Myocyte (in vitro differentiated cells): ENCODE results near the gene DCANP1. TPM values are rescaled to one million over a fixed set of nuclear protein-coding genes. Genes with fewer than 3 reads are reported as not detected.

ENCODE experiments used
- DNase-seq: peaks from one replicate; pipeline ENCODE4 v3.0.0-alpha.2; 2012; ENCODE audit warnings: low read depth
- total RNA-seq: library from RNA; depleted of rRNA; stranded (reverse); fragments of >200 nt; gene quantifications from 2 replicates; pipeline ENCODE4 v1.2.3, GENCODE V29; 2014

Gene DCANP1
- total RNA-seq, 1 donor from 2014 or later, result not detected

DNA sequence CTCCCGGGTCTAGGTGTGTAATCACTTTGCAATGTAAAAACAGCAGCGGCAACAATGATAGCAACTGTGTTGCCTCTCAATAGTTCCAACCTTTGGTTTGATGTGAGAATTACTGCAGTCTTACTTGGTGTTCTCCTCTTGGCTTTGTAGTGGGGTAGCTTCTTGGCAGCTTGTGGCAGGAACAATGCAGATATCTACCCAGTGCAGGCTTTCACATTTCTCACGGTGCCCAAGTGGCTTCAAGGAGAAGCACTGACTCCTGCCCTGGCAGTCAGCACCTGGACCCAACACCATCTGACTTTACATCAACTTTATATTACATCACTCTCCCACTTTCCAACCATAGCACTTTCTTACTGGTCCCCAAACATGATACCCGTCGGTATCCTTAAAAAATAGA is 33.4 kb upstream of the DCANP1 start:
- no peak for DNase-seq

DNA sequence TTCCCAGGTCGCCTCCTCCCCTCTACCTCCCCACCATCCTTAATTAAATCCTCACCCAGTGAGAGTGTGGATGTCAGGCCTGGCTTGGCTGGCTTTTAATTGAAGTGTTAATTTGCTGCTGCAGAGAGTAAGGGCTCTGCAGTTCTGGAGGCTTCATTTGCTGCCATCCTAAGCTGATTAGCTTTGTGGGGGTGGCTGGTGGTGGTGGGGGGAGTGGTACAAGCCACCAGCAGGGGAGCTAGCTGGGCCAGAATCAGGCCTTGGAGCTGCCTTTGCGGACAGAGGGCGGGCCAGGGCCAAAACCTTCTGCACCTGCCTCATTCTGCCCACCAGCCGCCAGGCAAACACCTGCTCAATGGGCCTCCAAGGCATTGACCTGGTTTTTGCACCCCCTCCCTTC is 31.8 kb upstream of the DCANP1 start:
- no peak for DNase-seq

- no peak for DNase-seq
These were observed 30.5 kb upstream of the DCANP1 start for GRCh38 chr5:135477613-135478066.

DNA sequence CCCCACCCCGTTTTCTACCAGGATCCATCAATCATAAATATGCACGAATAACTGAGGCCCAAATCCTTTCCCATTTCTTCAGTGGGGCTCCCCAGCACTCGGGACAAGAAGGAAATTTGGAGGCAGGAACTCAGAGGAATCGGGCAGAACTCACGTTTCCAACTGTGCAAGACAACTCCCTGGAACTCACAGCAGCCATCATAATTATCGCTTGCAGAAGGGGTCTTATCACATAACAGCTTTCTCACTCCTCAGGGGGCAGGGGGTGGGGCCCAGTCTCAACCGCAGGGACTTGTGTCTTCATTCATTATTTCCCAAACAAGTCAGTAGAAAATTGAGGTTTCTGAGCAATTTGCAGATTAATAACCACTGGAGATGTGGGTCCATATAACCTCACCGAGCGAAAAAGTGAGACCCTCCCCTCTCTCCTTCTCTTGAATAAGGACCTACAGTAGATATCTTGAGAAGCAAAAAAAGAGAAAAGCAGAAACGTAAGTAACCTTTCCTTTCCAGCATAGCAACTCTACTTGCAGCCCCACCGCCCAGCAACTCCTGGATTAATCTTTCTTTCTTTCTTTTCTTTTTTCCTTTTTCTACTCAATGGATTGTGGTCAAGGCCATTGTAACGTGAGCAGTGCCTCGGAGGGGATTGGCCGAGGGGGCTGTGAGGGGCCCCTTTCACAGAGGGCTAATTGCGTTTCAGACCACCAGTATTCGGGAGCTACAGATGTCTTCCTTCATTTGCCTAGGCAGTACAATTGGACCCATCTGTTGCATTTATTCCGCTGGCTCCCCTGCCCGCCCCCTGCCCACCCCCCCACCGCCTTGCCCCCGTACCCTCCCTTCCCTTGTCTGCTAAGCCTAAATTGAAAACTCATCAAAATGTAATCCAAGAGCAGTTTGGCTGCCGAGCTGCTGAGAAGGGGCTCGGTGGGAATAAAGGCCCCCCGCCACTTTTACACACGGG is 29.8 kb upstream of the DCANP1 start:
- DNase-seq, result no peak

DNA sequence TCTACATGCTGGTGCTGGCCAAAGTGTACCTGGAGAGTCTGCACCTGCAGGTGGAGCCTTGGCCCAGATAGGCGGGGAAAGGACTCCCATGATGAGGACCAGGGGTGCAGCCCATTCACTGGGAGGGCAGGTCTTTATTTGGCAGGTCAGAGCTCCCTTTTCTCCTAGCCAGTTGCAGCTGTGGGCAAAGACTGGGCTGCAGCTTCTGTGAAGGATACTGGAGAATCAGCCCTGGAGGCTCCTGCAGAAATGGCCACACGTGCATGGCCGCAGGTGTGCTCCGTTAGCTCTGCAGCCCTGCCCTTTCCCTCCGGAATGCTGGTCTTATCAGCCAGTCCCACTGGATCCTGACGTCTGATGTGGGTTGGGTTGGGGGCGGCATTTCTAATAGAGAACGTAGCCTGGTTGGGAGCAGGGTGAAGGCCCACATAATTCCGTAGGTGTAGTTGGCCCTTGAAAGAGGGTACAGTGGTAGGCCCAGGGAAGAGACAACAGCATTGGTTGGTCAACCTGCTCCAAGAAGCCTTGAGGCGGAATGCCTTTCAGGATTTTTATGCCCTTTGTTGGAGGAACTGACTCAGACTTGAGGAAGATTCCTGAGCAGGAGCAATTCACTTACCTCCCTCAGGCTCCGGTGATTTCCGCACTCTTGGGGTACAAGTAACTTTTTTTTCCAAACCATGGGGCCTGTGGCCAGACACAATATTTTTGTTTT is 27.0 kb upstream of the DCANP1 start:
- no peak for DNase-seq

DNA sequence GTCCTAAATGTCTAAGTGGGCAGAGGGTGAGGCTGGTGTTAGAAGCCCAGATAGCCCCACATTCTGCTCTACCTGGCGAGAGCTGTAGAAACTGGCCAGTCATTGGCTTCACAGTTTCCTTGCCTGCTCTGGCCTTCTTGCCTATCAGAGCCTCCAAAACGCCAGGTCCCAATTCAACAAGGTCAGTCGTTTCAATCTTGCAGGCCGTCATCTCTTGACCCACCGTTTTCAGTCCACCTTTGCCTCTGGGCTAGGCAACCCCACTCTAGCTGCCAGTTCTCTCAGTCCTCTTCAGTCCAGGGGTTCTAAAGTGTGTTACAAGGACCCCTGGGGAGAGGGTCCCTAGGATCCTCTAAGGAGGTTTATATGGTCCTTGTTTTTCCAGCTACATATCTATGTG is 25.0 kb upstream of the DCANP1 start:
- DNase-seq, result no peak

DNA sequence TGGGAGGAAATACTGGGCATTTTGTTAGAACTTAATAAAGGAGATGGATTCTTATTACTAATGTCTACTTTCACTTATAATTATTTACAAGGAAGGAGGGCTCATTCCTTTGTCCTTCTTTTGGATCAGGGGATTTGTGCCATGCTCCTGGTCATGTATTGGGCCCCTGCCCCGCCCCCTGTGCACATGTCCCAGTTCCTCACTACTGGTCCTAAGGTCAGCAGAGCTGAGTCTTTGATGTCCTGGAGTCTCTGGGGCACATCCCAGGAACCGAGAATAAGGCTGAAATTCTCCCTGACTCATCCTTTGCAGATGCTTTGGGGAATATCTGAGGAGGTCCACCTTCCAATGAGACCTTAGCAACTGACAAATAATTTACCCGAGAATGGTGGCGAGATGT is 24.6 kb upstream of the DCANP1 start:
- DNase-seq, result no peak

- no peak for DNase-seq
These were observed 22.8 kb upstream of the DCANP1 start for GRCh38 chr5:135469911-135470310.

- DNase-seq, result no peak
These were observed 21.4 kb upstream of the DCANP1 start for GRCh38 chr5:135468541-135468940.

GRCh38 chr5:135467871-135468485 is 20.8 kb upstream of the DCANP1 start:
- no peak for DNase-seq

- no peak for DNase-seq
These were observed 20.0 kb upstream of the DCANP1 start for GRCh38 chr5:135467051-135467625.

GRCh38 chr5:135466178-135467050 is 19.3 kb upstream of the DCANP1 start:
- peak; percentile 67 for DNase-seq

DNA sequence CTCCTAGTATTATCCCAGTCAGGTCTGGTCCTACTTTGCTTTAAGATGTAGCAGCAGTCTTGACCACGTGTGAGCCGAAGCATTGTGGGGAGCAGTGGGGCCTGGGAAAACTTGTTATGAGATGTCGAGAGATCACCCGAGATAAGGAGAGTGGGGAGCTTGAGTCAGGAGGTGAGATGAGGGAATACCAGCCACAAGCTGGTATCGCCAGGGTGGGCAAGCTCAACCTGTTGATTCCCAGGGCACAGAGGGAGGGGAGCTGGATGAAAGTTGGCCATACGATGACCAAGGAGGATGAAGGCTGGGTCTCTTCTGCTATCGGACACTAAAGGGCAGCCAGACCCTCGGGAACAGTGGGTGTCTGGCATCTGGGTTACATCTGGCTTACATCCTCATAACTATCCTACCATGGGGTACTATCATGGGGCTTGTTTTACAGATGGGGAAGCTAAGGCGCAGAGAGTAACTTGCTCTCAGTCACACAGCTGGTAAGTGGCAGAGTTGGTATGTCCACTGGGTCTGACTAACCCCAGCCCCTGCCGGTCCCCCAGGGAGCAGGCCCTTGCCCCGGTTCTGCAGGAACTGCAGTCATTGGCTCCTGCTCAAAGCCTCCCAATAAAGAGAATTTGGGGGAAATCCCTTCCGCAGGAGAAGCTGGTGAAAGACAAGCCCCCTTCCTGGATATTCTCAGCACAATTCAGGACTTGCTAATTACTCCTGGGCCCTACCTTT is 18.4 kb upstream of the DCANP1 start:
- DNase-seq, result no peak

GRCh38 chr5:135462304-135462703 is 15.2 kb upstream of the DCANP1 start:
- DNase-seq, result peak; percentile 71

DNA sequence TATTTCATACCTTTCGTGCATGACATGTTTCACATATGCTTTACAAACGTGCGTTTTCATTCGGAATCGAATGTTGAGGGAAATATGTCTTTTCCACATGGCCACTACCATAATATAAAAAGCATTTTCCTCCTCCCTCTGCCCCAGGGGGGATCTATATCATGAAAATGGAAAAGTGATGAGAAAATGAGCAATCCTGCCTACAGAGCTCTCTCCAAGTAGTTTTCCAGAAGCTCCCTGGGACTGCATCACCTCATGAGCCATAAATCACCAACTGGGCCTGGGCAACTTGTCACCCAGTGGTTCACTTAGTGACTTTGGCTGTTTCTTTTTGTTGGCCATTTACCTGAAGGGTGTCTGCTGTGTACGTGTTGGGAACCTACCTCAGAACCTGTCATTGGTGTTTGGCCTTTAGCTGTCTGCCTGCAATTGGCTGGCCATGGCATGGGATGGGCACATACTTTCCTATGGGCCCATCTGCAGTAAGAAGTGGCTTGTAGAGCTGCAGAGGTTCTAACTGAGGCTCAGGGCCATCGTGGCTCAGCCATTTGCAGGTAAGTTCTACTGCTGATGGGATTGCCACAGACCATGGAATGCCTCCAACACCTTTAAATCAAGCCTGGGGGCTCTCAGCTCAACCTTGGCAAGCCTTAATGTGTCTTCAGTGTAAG is 14.5 kb upstream of the DCANP1 start:
- no peak for DNase-seq

GRCh38 chr5:135460246-135461033 is 13.3 kb upstream of the DCANP1 start:
- DNase-seq, result no peak

DNA sequence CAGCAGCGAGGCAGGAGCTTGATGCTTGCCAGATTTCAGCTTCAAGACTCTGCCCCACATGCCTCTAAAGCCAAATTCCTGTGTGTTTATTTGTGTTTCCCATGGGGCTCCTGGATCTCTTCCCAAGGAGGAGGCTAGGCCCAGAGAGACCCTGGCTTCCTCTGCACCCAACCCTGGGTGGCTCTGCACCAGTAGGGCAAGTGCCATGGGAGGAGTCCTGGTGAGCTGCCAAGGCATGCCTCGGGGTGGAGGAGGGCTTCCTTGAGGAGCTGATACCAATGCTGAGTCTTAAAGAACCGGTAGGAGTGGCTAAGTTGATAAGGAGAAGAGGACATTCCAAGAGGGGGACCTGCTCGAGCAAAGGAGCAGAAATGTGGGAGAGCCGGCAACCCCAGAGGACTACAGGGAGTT is 11.8 kb upstream of the DCANP1 start:
- no peak for DNase-seq

DNA sequence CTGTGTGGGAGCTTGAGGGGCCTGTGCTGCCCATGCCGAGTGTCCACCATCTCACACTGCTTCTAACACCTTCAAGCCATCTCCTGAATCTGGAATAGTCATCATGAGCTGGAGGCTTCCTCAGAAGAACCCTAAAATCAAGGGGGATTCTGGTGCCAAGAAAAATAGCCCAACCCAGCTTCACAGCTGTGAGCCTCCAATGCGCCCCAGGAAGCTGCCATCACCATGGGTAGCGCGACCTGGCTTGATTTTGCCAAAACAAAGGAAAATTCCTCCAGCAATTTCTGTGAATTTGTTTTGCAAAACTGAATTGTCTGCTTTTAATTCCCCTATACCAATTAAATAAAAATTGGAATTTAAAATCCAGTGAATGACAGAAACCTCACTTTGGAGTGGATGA is 11.2 kb upstream of the DCANP1 start:
- DNase-seq, result no peak
